GM15510 (cell line): ENCODE results near the gene TUBB6.

ENCODE experiments used
- POLR2A ChIP-seq: IDR thresholded peaks from 3 replicates; pipeline ENCODE4 v1.6.1; 2011; ENCODE audit warnings: borderline replicate concordance; ENCODE audit not compliant: insufficient read length; ENCODE audit errors: extremely low read depth

TUBB6 gene

DNA sequence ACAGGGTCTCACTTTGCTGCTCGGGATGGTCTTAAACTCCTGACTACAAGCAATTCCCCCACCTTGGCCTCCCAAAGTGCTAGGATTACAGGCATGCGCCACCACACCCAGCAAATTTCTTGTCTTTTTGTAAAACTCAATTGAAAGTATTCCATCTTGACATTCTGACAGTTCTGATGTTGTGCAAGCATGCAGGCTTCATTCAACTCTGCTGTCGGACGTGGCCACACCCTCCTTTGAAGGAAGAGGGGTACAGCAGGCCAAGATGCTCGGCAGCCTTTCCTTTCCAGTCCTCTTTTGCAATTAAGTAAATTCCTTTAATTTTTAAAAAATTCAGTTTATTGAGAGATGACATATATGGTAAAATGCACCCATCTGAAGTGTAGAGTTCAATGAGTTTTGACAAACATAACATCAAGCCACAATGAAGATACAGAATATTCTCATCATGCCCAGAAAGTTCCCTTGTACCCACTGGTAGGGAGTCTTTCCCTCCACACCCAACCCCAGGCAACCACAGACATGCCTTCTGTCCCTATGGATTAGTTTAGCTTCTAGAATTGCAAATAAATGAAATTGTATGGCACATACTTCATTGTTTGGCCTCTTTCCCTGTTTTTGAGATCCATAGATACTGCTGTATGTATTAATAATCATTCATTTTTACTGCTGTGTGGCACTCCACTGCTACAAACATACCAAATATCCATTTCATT, 33.1 kb downstream of the TUBB6 start:
- no peak for TF ChIP-seq POLR2A

DNA sequence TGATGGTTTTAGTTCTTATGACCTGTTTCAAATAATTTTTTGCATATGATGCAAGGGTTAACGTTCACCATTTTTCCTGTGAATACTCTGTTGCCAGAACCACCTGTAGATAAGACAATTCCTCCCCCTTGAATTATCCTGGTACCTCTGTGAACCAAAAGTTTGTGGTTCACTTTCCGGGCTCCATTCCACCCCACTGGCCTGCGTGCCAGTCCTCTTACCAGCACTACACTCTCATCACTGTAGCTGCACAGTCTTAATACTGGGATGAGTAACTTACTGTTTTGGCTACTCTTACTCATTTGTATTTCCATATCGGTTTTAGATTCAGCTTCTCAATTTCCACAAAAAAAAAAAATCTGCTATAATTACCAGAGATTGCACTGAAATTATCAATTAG, 34.6 kb downstream of the TUBB6 start:
- no peak for TF ChIP-seq POLR2A

DNA sequence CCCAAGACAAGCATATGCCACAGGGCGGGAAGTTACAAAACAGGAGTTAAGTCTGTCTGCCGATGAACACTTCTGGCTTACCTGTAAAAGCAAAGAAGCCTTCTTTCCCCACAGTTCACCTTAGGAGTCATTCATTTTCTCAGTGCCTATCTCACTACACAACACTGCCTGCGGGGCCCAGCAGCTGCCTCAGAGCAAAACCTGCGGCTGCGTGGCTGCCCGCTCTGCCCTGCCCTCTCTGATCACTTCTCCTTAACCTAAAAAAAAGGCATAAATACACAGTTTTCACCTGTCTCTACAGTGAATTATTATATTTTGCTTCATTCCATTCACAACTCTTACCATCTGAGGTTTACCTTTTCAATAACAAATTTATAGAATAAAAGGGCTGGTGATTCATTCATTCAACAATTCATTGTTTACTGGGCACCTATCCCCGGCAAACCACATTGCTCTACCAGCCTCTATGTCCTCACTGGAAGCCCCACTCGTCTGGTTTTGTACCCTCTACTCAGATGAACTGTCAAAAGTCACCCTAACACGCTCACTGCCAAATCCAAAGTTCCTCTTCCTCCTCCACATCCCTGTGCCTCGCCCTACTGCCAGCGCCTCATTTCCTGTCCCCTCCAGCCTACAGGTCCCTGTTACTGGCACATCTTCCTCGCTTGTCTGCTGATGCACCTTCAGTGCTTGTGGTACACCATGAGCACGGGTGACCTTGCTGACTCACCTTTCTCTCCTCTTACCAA, 37.6 kb downstream of the TUBB6 start:
- no peak for TF ChIP-seq POLR2A

DNA sequence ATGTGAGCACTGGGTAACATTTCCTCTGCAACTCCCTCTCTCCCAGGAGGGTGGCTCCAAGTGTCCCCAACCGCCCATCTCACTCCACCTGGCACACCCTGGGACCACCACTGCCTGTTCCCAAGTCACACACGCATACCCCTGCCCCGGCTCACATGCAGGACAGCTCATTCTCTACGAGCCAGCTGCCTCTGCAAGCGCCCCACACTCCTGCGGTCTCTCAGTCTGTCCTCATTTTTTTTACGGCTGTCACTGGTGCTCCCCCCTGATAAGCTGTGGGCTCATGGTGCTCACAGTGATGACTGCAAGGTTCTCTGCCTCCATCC, 38.2 kb downstream of the TUBB6 start:
- no peak for TF ChIP-seq POLR2A

DNA sequence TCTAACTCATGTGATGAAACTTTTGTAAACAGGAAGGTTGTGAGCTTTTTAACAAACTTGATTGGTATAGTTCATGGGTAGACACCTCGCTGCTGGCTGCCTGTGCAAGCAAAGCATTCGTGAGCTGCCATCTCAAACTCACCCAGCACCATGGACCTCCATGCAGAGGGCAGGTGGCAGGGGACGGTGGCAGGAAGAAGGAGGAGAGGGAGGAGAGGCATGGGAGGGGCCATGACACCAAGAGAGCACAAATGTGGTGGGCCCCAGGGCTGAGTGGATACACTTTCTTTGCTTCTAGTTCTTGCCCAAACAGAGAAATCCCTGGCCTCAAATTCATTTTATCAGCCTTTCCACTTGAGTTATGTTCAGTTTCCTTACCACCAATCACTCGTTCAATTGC, 39.9 kb downstream of the TUBB6 start:
- no peak for TF ChIP-seq POLR2A

DNA sequence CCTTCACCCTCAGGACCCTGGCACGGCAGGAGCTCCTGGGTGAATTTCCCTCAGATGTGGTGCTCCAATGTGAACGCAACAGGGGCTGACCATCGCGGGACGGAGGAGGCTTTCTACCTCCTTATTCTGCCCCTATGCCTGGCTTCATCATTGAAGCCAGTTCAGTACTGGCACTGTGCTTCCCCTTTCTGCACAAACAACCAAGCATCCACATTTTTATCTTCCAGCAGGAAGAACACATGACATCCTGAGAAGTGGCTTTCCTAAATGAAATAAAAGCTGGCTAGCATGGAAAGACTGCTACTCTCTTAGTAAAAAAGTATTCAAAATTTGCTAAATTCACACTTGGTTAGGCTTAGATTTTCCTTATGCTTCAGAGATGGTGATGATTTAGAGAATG, 44.1 kb downstream of the TUBB6 start:
- no peak for TF ChIP-seq POLR2A

DNA sequence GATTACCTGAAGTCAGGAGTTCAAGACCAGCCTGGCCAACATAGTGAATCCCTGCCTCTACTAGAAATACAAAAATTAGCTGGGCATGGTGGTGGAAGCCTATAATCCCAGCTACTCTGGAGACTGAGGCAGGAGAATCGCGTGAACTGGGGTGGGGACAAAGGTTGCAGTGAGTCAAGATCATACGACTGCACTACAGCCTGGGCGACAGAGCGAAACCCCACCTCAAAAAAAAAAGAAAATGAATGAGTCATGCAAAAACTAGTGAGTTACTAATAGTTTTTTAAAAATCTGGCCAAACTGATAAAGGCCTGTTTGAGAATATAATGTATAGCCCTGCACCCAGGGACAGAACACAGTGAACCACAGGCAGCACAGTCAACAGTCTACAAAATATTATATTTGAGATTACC, 51.5 kb downstream of the TUBB6 start:
- TF ChIP-seq POLR2A: no peak

DNA sequence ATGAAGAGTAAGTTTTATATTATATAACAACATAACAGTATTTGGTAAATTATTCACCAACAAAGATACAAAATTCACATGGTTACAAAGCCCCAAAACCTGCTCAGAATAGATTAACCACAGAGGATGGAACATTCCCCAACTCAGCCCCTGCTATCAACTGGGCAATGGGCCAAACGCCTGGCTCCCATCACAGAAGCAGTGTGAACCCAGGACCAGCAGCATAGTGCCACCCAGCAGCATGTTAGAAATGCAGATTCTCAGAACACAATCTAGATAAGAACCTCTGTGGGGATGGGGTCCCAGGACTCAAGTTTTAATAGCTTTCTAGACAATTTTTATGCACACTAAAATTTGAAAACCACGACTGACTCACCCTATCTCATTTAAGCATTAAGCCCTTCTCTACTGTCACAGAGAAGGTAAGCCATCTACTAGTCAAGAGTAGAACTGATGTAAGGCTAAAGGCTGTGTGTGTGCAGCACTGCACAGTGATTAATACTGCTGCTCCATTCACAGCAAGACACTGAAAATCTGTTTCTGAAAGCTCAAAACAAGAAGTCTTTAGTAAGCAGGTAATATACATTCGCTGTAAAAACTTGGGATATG, 53.8 kb downstream of the TUBB6 start:
- TF ChIP-seq POLR2A: no peak

DNA sequence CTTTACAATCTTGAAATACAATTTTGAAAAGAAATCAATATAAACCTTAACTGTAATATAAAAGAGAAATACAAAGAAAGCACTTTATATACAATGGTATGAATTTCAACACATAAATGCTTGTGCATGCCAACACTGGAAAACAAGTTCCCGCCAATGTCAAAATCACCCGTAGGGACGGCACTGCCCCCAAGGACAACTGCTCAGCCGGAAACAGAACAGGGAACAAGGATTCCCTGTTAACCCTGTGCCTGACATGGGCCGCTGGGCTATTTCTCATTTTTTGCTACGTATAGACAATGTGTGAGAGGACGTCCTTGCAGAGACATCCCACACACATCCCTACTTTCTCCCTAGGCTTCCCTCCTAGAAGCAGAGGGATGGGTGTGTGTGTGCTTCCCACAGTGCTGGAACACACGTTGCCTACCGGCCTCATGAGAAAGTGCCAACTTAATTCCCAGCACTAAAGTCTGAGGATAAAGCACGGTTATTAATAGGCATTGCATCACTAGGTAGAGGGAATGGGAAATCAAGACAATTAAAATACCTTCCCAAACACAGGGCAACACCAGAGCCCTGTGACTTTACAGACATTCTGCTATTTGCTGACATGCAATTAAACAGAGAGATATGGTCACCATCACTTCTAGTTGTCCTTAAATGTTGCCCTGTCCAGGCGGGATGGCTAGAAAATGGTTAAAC, 54.6 kb downstream of the TUBB6 start:
- no peak for TF ChIP-seq POLR2A

DNA sequence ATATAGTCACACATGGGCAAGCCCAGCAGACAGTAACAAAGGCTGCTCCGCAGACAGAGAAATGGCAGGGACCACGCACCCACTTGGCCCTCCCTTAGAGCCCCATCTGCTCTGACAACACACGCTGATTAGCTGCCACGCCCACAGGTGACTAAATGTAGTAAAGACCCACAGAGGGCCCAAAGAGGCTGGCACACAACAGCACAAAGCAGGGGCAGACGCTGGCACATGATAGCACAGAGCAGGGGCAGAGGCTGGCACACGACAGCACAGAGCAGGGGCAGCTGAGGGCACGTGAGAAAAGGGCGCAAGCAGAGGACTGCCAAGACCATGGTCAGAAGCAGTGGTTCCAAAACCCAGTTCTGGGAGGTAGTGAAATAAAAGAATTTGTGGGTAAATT, 58.3 kb downstream of the TUBB6 start:
- no peak for TF ChIP-seq POLR2A

DNA sequence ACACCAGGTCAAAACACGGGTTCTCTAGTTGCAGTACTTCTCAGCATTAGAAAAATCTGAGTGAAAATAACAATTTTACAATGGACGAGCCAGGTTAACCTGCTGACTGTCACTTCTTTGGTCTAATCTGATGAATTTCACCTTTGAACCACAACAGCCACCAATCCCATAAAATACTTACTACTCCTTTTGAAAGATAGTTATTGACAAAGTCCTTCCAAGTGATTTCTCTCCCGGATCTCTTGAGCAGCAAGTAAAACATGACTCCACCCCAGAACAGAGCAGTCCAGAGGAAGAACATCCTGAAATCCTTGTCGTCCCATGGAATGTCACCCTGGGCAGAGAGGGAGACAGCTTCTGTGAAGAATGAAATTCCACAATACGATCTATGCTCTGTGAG, 58.7 kb downstream of the TUBB6 start:
- TF ChIP-seq POLR2A: no peak

DNA sequence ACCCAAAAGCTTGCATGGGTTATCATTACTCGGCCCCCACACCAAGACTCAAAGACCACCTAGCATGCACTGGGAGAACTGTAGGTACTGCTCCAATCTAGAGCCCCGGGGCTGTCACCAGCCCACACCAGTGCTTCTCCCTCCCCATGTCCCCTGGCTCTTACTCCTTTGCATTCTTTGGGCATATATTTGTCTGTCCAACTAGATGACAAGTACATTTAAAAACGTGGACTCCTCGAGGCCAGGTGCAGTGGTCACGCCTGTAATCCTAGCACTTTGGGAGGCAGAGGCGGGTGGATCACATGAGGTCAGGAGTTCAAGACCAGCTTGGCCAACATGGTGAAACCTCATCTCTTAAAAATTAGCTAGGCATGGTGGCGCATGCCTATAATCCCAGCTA, 61.2 kb downstream of the TUBB6 start:
- TF ChIP-seq POLR2A: no peak

DNA sequence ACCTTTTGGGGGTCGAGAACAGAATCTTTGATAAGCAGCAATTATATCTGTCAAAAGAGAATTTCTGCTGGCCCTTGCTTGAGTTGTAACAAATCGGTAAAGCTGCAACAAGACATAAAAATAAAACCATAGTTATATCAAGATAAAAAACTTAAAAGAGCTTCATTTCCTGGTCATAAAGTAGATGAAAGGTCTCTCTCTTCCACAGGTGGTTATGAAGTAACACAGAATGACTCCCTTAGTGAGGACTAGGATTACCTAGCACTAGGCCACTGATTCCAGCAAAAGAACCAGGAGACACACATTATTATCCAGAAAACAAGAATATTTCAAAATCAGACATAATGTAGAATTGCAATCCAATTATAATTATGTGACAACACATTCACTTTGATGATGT, 63.5 kb downstream of the TUBB6 start:
- no peak for TF ChIP-seq POLR2A

DNA sequence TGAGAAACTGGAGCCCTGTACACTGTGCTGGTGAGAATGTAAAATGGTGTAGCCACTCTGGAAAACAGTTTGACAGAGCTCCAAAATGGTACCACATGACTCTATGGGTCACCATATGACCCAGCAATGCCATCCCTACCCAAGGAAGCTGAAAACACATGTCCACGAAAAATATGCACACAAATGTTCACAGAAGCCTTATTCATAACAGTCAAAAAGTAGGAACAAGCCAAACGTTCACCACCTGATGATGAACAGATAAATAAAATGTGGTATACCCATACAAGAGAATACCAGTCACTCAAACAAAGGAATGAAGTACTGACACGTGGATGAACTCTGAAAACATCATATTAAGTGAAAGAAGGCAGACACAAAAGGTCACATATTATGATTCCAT, 64.4 kb downstream of the TUBB6 start:
- no peak for TF ChIP-seq POLR2A

DNA sequence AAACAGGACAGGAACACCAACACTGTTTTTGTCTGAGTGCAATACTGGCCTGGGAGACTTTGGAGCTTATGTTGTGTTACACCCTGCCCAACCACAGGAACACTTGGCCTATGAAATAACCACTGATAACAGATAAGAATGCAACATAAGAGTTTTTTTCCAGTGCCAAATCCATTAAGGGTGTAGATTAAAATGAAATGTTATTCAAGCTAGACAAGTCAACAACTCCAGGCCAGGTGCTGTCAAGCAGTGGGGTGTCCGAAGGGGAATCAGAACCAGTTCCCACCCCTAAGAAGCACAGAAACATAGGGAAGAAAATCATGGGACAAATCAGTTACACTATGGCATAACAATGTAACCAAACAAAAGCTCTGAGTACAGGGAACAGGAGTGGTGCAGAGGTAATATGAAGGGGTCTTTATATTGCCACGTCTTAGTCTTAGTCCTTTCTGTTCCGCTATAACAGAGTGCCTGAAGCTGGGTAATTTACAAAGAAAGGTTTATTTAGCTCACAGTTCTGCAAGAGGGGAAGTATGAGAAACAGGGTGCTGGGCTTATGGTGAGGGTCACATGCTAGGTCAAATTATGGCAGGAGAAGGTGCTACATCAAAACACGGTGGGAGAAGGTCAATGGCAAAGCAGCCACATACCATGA, 65.2 kb downstream of the TUBB6 start:
- no peak for TF ChIP-seq POLR2A

DNA sequence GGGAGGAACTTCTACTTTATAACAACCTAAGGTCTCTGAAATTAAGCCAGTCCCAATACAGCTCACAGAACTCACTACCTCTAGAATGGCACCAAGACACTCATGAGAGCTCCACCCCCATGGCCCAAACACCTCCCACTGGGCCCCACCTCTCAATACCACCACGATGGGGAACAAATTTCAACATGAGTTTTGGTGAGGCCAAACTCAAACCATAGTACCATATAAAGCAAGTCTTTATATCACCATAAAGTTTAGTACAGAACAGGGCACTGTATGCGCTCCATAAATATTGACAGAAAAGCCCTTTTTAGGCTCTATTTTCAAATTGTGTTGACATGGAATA, 65.7 kb downstream of the TUBB6 start:
- TF ChIP-seq POLR2A: no peak

DNA sequence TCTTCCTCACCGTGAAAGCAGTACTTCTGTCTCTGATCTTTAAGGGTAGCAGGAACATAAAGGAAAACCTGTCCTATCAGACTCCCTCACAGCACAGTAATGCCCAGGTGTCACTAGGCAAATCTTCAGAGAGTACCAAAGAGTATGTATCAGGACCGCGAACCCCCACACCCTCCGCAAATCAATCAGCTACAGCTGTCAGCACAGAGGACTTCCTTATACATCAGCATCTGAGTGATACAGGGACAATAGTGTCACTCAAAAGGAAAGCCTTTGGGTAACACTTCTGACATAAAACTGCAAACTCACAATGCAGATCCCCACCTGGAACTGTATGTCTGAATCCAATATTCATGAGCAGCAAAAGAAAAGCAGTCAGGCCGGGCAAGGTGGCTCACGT, 66.4 kb downstream of the TUBB6 start:
- TF ChIP-seq POLR2A: no peak
